Stimulated activated CD4-positive, alpha-beta T cell treated with anti-CD3 and anti-CD28 coated beads, Interleukin-1b, Interleukin-23, amount 100 ng/mL, for 48 hours (primary cell): ENCODE results near the gene UBE2U.
"Not testable (repeated sequence)": the region's sequence is repeated elsewhere in the genome, so short reads cannot be mapped to it uniquely, and the experiment has no call there.

Experiments
- DNase-seq: peaks from one replicate; pipeline ENCODE4 v3.0.0-alpha.2; 2020

UBE2U gene

DNA sequence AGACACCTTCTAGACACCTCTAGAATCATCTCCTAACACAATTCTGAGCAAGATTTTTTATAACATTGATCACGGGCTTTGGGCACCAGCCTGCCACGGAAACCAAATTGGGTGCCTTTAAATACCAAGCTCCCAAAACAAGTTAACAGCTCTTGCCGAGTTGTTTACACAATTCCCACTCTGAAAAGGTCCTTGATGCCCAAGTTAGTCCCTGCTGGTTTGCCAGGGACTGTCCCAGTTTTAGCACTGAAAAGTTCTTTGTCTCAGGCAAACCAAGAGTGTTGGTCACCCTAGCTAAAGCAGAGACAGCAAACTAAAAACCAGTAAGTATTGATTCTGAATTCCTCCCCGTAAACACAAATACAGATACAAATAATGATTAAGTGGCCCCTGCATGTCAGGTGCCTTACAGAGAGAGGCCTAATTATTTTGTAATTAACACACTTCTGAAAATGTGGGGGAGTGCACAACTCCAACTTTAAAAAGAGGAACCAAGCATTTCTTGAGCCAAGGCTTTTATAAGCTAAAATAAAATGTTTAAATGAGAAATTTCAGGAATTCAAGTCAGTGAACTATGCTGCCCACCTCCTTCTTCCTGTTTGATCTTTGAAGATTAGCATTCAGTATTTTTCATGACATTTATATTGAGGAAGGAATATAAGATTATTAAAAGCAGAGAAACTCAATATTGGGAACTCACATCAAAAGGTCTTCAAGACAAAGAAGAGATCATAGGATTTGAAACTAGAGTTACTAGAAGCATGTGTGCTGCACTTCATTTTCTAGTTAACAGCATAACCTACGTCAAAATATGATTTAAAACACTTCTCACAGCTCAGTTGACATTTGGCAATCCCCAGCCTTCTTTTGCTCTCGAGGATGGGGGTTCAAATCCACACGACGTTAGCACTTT is 9.0 kb upstream of the UBE2U start:
- no peak for DNase-seq

DNA sequence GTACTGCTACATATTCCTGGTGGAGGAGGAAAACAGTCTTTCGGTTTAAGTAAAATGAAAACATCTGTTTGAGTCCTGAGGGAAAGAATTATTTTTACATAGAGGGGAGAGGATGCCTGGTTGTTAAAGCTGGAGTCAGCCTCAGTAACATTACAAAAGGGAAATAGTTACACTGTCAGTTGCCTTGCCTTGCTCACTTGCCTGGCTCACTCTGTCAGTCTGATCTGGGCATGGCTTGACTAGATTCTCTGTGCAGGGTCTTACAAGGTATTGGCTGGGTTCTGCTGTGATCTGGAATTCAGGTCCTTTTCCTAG is 8.4 kb upstream of the UBE2U start:
- no peak for DNase-seq

DNA sequence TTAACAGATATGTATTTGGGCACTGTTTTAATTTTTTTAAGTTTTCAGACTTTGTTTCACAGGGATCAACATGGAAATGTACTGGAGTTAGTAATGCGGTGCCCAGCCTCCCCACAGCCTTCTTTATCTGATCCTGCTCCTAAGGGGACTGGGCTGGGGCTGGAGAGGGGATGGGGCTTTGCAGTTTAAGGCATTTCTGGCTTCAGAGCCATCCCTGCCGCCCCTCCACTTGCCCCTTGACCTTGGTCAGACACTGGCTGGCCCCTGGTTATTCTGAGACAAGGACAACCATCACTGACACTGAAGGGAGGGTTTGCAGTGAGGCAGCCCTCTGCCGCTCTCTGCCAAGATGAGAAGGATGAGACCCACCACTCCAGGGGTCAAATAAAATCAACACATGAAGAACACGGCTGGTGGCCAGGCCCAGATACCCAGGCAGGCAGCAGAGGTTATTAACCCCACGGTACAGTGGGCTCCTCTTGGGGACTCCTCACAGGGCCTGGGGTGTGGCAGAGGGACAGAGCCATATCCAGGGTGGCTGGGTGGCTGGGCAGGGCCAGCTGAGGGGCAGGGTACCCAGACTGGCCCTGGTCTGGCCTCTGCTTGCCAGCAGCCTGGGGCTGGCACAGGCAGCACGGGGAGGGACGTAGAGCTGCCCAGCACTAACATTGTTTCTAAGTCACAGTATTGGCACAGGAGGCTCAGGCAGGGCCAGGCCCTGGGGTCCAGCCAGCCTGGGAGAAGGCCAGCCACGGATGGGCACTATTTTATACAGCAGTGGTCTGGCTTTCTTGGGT is 7.2 kb upstream of the UBE2U start:
- DNase-seq = no peak

DNA sequence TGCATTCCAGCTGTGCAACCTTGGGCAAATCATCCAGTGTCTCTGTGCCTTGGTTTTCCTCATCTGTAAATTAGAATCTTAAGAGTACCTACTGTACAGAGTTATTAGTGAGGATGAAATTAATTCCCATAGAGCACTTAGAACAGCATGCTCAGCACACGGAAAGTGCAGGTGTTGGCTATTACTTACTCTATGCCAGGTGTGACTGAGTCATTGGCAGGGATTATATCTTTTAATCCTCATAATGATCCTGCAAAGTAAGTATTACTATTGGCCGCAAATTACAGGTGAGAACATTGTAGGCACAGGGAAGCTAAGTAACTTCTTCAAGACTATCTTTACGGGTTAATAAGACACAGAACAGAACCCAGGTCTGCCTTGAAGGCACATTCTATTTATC is 6.3 kb upstream of the UBE2U start:
- DNase-seq = no peak

DNA sequence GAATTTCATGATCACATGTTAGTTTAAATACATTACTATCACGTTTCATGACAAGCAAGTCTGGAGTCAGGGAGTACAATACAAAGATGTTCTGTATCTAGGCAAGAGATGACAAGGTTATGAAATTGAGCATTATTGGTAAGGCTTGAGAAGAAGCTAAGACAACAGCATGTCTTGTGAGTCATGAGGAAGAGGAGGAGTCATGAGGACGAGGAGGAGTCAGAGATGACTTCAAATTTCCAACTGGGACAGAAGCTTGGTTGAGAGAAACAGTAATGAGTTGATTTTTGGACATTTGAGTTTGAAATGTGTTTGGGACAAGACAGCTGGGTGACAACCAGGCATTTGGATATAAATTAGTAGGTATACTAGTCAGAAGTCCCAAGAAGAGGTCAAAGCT is 4.3 kb upstream of the UBE2U start:
- DNase-seq = no peak

DNA sequence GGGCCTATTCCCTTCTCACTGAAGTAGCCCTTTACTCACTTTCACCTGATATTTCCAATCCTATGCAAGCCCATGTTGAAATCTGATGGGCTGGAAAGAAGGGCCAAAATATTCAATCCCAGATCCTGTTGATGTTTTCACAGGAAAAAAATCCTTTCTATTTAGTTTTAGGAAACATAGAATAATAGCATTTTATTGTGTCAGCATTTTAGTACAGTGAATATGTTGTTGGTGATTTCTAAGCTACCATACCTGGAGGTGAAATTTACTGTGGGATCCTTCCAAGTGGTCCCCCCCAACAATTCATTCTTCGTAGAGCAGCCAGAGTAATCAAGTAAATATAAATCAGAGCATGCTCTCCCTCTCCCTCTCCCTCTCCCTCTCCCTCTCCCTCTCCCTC is 3.4 kb upstream of the UBE2U start:
- no peak for DNase-seq

DNA sequence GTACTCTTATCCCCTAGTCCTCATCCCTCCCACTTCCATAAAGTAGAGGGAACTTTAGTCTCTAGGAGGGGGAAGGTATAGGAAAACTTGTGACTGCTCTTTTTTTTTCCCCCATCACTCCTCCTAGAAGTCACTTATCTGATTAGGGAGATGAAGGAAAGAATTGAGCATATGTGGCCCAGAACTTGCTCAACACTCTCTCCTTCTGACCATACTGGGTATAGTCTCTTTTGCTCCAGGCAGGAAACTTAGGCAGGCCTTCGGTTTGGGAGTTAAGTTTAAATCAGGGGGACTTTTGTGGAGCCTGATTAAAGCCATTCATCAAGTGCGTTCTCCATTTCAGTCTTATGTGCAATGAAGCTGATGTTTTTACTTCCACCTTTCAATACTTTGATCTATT is 5.8 kb downstream of the UBE2U start:
- DNase-seq = no peak

DNA sequence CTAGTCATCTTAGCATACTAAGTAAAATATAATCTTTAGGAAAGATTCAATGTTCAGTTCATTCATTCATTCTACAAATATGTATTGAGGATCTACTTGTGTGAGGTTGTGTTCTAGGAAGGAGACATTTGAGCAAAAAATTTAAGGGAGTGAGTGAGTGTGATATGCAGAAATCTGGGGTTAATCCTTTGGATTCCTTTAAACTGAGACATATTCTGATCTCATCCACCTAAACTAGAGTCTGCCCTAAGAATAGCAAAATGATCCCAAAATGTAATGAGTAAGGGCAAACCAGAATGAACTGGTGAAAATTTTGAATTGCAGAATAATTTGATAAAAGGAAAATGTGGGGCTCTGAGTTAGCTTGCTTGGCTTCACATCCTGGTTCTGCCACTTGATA is 8.6 kb downstream of the UBE2U start:
- DNase-seq = no peak

DNA sequence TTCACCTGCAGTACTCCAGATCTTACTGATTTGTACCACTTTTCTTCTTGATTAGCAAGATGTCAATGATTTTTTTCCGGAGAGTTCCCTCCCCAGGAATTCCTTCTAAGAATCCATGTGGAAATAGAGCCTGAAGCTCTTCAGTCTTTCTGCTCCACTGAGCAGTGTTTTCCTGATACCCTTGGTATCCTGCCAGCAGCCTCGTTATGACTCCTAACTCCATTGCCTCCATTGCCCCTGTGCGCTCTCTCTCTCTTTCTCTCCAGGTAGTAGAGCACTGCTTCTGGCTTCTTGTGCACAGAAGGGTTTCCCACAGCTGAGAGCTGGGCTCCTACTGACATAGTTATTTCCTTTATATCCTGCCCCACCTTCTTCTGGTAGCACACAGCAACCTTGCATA is 12.2 kb downstream of the UBE2U start:
- no peak for DNase-seq

DNA sequence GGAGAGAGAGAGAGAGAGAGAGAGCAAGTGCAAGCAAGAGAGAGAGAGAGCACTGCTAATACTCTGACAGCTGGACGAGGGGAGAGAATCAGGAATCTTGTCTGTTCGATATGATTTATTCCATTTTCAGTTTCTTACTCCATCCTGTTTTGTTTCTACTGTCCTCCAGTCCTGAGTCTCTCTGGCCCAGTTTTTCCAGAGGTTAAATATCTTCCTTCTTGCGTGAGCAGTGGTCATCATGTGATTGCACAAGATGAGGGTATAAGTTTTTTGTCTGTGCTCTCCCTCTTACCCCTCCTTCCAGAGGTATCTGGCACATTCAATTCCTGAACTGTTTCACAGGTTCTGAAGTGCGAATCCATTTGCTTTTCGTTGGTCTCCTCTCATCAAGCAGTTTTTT is 16.8 kb downstream of the UBE2U start:
- no peak for DNase-seq

DNA sequence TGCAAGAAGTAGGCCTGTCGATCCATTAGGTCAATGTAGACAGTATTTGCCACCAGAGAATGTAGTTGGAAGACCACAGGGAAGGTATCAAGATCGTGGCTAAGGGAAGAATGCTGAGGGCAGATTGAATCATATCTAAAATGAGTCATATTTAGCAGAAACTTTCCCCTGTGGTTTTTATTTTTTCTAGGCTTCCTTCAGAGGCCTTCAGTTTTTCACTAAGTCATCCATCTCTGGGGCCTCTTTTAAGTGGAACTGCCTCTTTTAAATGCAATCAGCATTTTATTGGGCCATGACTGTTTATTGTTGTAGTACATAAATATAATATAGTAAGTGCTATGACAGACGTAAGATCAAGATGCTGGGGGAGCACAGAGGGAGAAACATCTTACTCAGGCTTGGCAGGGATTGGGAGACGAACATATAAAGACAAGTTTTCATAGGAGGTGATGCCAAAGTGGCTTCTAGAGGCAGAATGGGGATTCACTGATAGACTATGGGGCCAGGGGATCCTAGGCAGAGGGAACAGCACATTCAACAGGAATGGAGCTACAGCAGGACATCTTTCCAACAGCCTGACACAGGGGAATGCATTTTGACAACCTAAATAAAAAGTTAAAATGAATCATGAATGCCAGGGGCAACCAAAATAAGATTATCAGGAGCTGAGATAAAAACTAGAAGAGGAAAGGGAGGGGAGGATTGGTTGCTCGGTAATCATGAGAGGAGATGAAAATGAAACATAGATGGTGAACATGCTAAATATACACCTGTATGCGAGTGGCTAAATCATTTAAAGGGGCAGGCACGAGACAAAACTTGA is 20.1 kb downstream of the UBE2U start:
- no peak for DNase-seq

DNA sequence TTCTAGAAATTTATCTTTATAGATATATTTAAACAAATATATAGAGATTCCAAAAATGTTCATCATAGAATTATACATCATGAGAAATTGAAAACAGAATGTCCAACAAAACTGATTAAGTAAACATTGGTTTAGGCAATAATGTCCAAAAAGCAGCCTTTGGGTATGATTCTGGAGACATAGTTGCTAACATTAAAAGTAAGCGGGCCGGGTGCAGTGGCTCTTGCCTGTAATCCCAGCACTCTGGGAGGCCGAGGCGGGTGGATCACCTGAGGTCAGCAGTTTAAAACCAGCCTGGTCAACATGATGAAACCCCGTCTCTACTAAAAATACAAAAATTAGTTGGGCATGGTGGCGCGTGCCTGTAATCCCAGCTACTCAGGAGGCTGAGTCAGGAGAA is 20.8 kb downstream of the UBE2U start:
- DNase-seq = not testable (repeated sequence)

DNA sequence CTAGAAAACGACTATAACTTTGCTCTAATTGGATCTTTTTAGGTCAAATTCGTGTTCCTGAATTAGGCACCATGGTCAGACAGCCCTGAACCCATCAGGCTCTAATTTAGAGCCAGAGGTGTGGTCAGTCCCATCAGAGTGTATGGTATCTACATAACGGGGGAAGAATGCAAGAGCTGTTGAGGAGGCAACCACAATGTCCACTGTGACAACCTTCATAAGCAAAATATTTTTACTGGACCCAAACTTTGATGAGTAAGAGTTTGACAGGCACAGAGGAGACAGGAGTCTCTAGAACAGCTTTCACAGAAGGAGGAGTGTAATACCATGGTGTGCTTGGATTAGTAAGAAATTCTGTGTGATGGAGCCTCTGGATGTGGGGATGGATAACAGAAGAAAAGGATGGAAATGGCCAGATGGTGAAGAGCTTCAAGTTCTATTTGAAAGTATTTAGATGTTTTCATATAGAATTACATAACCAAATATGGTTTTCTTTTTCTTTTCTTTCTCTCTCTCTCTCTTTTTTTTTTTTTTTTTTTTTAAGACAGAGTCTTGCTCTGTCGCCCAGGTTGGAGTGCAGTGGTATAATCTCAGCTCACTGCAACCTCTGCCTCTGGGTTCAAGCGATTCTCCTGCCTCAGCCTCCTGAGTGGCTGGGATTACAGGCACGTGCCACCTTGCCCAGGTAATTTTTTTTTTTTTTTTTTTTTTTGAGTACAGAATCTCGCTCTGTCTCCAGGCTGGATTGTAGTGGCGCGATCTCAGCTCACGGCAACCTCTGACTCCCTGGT is 24.9 kb downstream of the UBE2U start:
- no peak for DNase-seq

DNA sequence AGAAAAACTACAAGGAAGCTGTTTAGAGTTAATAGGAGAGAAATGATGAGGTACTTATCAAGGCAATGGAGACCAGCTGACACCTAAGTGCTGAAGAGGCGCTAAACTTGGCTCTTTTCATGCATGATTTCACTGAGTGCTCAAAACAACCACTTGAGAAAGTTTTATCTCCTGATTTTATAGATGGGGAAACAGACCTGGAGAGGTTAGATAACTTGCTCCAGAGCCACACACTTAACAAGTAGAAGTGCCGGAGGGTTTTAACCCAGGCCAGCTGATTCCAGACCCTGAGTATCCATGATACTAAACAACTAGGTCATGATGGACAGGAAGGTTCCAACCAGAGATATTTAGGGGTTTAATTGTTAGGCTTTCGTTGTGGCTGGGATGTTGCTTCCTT is 25.9 kb downstream of the UBE2U start:
- DNase-seq = no peak

DNA sequence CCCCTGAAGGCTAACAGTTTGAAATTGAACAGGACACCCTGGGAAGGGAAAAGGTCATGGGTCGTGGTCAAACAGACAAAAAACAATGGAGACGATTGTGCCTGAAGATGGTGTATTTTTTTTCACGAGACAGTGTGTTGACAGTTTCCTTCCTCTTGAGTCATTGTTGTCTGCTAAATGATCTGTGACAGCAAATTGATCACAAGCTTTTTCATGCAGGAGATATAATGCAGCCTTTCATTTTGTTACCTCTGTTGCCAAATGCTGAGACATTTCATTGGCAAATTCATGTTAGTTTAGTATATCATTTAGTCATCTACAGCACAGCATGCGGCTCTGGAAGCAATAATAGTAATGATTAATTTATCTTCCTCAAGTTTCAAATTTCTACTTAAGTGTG is 27.7 kb downstream of the UBE2U start:
- DNase-seq = no peak

DNA sequence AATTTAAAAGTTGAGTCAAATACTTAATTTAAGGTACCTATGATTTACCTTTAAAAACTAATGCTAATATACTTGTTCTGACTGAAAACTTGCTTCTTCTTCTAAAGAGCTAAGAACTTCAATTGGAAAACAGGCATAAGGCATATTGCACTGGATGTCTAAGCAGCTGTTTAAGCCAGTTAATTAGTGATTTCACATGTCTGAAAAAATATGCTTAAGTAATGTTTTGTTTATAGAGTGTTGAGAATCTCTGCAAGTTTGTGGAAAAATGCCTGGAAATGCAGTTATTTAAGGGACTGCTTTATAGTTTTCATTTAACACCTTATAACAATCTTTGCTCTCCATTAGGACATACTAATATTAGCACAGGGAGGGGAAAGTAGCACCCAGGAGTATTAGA is 28.2 kb downstream of the UBE2U start:
- no peak for DNase-seq

DNA sequence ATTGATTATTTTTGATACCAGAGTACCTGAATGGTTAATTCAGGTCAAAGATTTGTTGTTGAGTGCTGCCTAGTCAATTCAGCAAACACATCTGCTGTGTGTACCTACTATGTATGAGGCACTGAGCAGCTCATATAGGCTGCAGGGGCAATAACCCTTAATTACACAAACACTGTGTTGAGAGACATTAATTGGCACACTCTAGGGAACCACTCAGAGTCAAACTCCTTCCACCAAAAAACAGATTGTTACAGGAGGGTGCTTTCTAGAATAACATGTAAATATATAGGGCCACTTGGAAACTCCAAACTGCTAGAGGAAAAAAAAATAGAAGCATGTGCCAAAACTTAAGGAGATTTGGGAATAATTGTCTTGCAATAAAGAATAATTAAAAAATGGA is 31.3 kb downstream of the UBE2U start:
- DNase-seq = no peak

DNA sequence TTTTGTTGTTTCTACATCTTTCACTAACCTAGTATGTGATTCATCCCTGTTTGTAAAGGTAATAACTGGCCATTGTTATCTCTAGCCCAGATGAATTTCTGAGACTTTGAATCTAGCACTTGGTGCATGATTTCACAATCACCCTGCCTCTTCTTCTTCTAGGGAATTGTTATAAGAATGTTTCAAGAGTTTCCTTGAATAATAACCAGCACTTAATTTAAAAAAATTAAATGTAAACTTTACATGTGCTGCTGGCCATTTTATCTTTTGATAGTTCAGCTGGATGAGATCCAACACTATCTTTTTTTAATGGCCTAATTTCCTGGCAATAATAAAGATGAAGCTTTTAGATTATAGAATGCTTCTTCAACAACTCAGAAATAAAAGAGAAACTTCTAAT is 31.8 kb downstream of the UBE2U start:
- DNase-seq = no peak

DNA sequence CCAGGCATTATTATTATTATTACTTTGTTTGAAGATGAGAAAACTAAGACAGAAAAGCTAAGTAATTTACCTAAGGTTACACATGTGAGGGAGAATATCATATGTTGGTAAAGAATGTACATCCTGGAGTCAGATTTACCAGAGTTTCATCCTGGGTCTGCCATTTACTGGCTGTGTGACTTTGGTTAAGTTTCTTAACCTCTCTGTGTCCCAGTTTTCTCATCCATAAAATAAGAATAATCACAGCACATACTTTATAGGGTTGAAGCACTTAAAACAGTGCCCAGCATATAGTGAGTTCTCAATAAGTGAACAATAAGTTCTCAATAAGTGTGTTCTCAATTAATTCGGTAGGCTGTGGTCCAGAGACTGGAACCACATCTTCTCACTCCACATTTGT is 32.5 kb downstream of the UBE2U start:
- DNase-seq = no peak

DNA sequence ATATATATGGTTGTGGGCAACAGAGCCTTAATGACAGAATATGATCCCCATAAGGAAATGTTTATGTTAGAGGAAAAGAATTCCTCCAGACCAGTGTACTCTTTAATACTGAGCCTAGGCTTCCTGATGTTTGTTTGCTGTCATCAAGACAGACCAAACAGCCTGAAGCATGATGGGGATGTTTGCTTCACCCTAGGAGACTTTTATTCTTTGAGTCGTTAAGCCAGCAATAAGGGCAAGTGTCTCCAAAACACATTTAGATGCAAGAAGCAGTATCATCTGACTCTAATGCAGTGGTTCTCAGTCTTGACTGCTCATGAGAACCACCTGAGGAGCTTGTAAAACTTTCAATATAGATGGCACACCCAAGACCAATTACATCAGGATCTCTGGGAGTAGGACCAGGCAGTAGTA is 33.1 kb downstream of the UBE2U start:
- no peak for DNase-seq

DNA sequence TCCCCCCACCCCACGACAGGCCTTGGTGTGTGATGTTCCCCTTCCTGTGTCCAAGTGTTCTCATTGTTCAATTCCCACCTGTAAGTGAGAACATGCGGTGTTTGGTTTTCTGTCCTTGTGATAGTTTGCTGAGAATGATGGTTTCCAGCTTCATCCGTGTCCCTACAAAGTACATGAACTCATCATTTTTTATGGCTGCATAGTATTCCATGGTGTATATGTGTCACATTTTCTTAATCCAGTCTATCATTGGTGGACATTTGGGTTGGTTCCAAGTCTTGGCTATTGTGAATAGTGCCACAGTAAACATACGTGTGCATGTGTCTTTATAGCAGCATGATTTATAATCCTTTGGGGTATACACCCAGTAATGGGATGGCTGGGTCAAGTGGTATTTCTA is 36.1 kb downstream of the UBE2U start:
- not testable (repeated sequence) for DNase-seq

DNA sequence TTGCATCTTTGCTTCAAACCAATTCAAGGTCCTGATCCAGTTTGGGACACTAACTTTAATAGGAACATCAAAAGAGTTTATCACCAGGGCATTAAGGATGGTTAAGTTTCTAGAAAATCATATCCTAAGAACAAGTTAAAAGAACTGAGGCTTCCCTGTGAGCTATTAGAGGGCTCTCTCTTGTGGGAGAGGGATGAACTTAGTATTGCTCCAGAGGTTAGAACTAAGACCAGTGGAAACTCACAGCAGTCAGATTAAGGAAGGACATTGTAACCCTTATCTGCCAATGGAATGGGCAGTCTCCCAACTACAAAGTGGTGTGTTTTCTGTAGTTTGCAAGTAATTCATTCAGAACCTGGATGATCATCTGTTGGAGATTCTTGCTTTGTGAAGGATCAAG is 36.8 kb downstream of the UBE2U start:
- DNase-seq = no peak

DNA sequence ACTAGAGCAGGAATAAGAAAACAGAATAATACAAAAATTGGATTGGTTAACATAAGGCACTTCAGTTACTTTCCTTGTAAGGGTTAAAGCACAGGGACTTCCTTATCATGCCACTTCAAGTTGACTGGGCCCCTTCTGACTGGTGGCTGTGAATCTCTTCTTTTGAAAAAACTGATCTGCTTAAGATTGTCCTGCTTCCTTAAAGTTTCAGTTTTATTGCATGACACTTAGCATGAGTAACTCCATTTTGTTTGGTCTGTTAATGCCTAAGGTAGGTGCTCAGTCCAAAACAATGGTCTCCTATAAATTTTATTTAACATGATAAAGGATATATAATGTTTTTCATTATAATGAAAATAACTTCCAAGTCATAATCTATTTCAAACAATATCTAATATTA is 37.6 kb downstream of the UBE2U start:
- no peak for DNase-seq
